Upper lobe of left lung (tissue), 6 donors: ENCODE data around the gene MZT2A. TPM values are rescaled to one million over a fixed set of nuclear protein-coding genes. Genes with fewer than 3 reads are reported as not detected.
"Not testable (repeated sequence)": the region's sequence is repeated elsewhere in the genome, so short reads cannot be mapped to it uniquely, and the experiment has no call there.

Experiments
- ATAC-seq, 2 donors: fragments of 200-7000 bp; cut with Tn5 transposase; one replicate each; pipeline ENCODE4 v1.9.1; 2022; ENCODE audit warnings: mild to moderate bottlenecking in 2 of 2, moderate library complexity in 2 of 2; ENCODE audit not compliant: low FRiP score in 2 of 2
- DNase-seq, 2 donors: peaks; one replicate each; pipeline ENCODE4 v3.0.0-alpha.2; 2019 to 2020
- H3K27ac ChIP-seq, 4 donors: fragments of 200-600 bp; sonication (generic); one replicate each; pipeline ENCODE4 v1.5.1; 2016 to 2019
- H3K27me3 ChIP-seq, 4 donors: fragments of 200-600 bp; sonication (generic); one replicate each; pipeline ENCODE4 v1.5.1; 2017 to 2019
- H3K36me3 ChIP-seq, 4 donors: fragments of 200-600 bp; sonication (generic); one replicate each; pipeline ENCODE4 v1.5.1; 2016 to 2019
- H3K4me1 ChIP-seq, 4 donors: fragments of 200-600 bp; sonication (generic); one replicate each; pipeline ENCODE4 v1.5.1; 2018 to 2019
- H3K4me3 ChIP-seq, 4 donors: fragments of 200-600 bp; sonication (generic); one replicate each; pipeline ENCODE4 v1.5.1; 2017 to 2019; ENCODE audit warnings: mild to moderate bottlenecking in 2 of 4, moderate library complexity in 1 of 4
- H3K9me3 ChIP-seq, 4 donors: fragments of 200-600 bp; sonication (generic); one replicate each; pipeline ENCODE4 v1.5.1; 2018 to 2019
- EP300 ChIP-seq, 4 donors: sonication (generic); formaldehyde crosslinking; IDR thresholded peaks; one replicate each; pipeline ENCODE4 v1.5.1; 2017; ENCODE audit warnings: antibody characterized with exemption in 4 of 4, control low read depth in 2 of 4
- POLR2A ChIP-seq, 4 donors: fragments of 450-650 bp; IDR thresholded peaks; one replicate each; pipeline ENCODE4 v1.5.1; 2016 to 2017; ENCODE audit warnings: antibody characterized with exemption in 4 of 4, mild to moderate bottlenecking in 2 of 4
- POLR2AphosphoS5 ChIP-seq, 2 donors: sonication (generic); formaldehyde crosslinking; IDR thresholded peaks; one replicate each; pipeline ENCODE4 v1.5.1; 2017; ENCODE audit warnings: antibody characterized with exemption in 2 of 2
- WGBS, 2 donors: methylation state at CpG; one replicate each; pipeline ENCODE4 v1.1.5; 2017 to 2018; 5-methylcytosine and 5-hydroxymethylcytosine counted together
- total RNA-seq, 6 donors: library from RNA; depleted of rRNA in 4 of 6; stranded (reverse); fragments of >200 nt in 4 of 6; gene quantifications; one replicate each; pipeline versions ENCODE4 v1.1.0 to v1.2.1, GENCODE V29; 2016 to 2021
- TF ChIP-seq, protein P1 (sequence below), 6 experiments: fragments of 450-650 bp in 4 of 6; fragments of 200-600 bp in 2 of 6; sonication (generic) in 2 of 6; IDR thresholded peaks; one replicate each; pipeline ENCODE4 v1.5.1; 2016 to 2019; ENCODE audit warnings: antibody characterized with exemption in 6 of 6
- donor health status: DM: no; HTN: no; CAD: no; lungs with moderate emphysema.
- donor health status: DM: no; HTN: yes; CAD: no; lungs with severe emphysema.

MZT2A gene
- total RNA-seq, 6 donors from 2014 or later = 15.7 to 66.9 (median 47.4) TPM

DNA sequence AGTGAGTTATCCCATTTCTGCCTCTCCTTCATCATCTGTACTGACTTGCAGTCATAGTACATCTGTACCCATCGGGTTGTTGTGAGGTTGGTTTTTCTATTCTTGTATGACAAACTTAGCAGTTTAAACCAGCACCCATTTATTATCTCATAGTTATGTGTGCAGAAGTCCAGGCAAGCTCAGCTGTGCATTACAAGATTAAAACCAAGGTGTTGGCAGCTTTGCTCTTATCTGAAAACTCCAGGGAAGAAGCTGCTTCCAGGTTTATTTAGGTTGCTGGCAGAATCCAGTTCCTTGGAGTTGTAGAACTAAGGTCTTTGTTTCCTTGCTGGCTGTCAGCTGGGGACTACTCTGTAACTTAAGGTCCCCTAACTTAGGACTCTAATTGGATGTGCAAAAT is 3.3 kb upstream of the MZT2A start:
- not testable (repeated sequence) for H3K27me3 ChIP-seq, H3K9me3 ChIP-seq, DNase-seq, ATAC-seq, H3K27ac ChIP-seq, H3K4me3 ChIP-seq
- H3K4me1 ChIP-seq = peaks cover 19 to 30% (median 23%) of the 10 kb centered on the region in 4 donors
- 89 to 94% methylated on average over 1 of the region's 1 CpG for WGBS, 2 donors
- peaks cover 0 to 21% (median 12%) of the 10 kb centered on the region in 4 donors for H3K36me3 ChIP-seq

- no peaks in the 10 kb centered on the region for H3K27me3 ChIP-seq
Observed at GRCh38 chr2:131493199-131493968, 1.2 kb upstream of the MZT2A start.

GRCh38 chr2:131492418-131493198 is 411 bp upstream of the MZT2A start:
- Histone ChIP-seq H3K9me3 (no peaks in the 10 kb centered on the region), H3K27me3 (no peaks in the 10 kb centered on the region), H3K4me3 (peak overlapping the region; percentile 30 to 77 (median 70)), H3K36me3 (no peaks in the 10 kb centered on the region), H3K27ac (peak overlapping the region; percentile 87 to 91 (median 89)), H3K4me1 (peaks cover 19 to 30% (median 23%) of the 10 kb centered on the region in 4 donors)
- ATAC-seq (peak; percentile 92 to 95), DNase-seq (peak; percentile 95 to 99)
- 0% methylated on average over 24 to 35 of the region's 79 CpGs for WGBS, 2 donors
- no peak for TF ChIP-seq EP300 (IDR thresholded peaks at IDR 0.05)
- TF ChIP-seq, protein P1, sequence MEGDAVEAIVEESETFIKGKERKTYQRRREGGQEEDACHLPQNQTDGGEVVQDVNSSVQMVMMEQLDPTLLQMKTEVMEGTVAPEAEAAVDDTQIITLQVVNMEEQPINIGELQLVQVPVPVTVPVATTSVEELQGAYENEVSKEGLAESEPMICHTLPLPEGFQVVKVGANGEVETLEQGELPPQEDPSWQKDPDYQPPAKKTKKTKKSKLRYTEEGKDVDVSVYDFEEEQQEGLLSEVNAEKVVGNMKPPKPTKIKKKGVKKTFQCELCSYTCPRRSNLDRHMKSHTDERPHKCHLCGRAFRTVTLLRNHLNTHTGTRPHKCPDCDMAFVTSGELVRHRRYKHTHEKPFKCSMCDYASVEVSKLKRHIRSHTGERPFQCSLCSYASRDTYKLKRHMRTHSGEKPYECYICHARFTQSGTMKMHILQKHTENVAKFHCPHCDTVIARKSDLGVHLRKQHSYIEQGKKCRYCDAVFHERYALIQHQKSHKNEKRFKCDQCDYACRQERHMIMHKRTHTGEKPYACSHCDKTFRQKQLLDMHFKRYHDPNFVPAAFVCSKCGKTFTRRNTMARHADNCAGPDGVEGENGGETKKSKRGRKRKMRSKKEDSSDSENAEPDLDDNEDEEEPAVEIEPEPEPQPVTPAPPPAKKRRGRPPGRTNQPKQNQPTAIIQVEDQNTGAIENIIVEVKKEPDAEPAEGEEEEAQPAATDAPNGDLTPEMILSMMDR (IDR thresholded peaks at IDR 0.05) = peak; percentile 78 to 91 (median 86)
- TF ChIP-seq POLR2AphosphoS5 (IDR thresholded peaks at IDR 0.05) = peak; percentile 34 to 64
- peak in 3 of 4 donors; percentile 34 to 41 (median 41) for TF ChIP-seq POLR2A (IDR thresholded peaks at IDR 0.05)

More at GRCh38 chr2:131493199-131493968, 1.2 kb upstream of the MZT2A start:
- Histone ChIP-seq H3K4me3 (peak overlapping the region; percentile 30 to 77 (median 70)), H3K9me3 (no peaks in the 10 kb centered on the region), H3K36me3 (peaks cover 0 to 3% (median under 1%) of the 10 kb centered on the region in 4 donors), H3K4me1 (peaks cover 19 to 30% (median 23%) of the 10 kb centered on the region in 4 donors), H3K27ac (peak overlapping the region; percentile 87 to 91 (median 89))
- DNase-seq (no peak), ATAC-seq (peak; percentile 15 to 51)
- 1% methylated on average over 23 to 30 of the region's 40 CpGs for WGBS, 2 donors
- TF ChIP-seq POLR2AphosphoS5 (IDR thresholded peaks at IDR 0.05) = no peak
- TF ChIP-seq POLR2A (IDR thresholded peaks at IDR 0.05) = no peak
- no peak for TF ChIP-seq EP300 (IDR thresholded peaks at IDR 0.05)
- TF ChIP-seq, protein P1 (IDR thresholded peaks at IDR 0.05) = no peak

GRCh38 chr2:131491469-131491836 is 744 bp downstream of the MZT2A start:
- ATAC-seq (peak in 1 of 2 donors; percentile 20), DNase-seq (peak in 1 of 2 donors; percentile 64)
- H3K27ac ChIP-seq, H3K9me3 ChIP-seq, H3K27me3 ChIP-seq, H3K36me3 ChIP-seq: not testable (repeated sequence)
- H3K4me3 ChIP-seq = peak overlapping the region in 3 of 4 donors; percentile 62 to 77 (median 77)
- 20 to 21% methylated on average over 9 to 22 of the region's 22 CpGs for WGBS, 2 donors
- H3K4me1 ChIP-seq = peaks cover 19 to 30% (median 23%) of the 10 kb centered on the region in 4 donors

DNA sequence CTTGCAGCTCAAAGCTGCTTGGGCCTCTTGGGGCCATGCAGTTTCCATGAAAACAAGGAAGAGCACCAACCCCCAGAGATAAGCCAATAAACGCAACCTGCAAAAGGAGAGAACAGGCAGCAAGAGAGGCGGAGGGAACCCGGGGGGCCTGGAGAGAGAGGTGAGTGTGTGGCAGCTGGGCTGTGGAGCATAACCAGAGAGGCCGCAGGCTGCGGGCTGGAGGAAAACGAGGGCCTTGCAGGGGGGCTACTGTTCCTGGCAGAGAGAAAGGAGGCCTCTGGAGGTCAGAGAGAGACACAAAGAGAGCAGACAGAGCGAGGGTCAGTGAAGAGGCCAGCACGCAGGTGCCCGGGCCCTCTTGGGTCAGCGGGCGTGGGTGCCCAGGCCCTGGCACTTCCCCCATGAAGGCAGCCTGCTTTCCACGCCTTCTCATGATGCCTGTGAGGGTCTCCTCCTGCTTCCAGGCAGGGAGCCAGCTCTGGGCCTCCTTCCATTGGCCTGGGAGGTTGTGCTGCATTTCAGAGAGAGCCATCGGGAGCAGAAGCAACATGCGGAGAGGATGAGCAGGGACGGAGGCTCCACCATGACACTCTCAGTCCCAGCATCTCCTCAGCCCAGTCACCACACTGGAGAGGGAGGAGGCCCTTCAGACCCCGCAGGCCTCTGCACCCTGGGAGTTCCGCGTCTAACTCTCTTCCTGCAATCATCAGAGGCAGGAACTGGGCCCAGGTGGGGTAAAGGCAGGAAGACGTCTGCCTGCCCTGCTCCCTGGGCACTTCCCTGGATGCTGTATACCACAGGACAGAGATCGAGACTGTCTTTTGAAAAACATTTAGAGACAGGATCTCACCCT is 1.4 kb downstream of the MZT2A start:
- Histone ChIP-seq H3K4me1 (peaks cover 19 to 30% (median 23%) of the 10 kb centered on the region in 4 donors), H3K4me3 (peak overlapping the region in 3 of 4 donors; percentile 62 to 77 (median 77))
- not testable (repeated sequence) for ATAC-seq, H3K36me3 ChIP-seq, H3K27me3 ChIP-seq, H3K27ac ChIP-seq, H3K9me3 ChIP-seq
- peak in 1 of 2 donors; percentile 65 for DNase-seq
- WGBS, 2 donors = 85 to 89% methylated on average over 13 to 16 of the region's 20 CpGs
